Left lung (tissue), 10 donors: ENCODE data around the gene PHKA2. TPM values are rescaled to one million over a fixed set of nuclear protein-coding genes. Genes with fewer than 3 reads are reported as not detected.

ENCODE experiments used
- ATAC-seq: fragments of 200-7000 bp; cut with Tn5 transposase; one replicate; pipeline ENCODE4 v1.9.1; 2020; ENCODE audit warnings: moderate library complexity
- DNase-seq, 4 donors: peaks; one replicate each; pipeline ENCODE4 v3.0.0-alpha.2; 2013 to 2020
- H3K27ac ChIP-seq, 2 donors: fragments of 200-600 bp; sonication (generic) in 1 of 2; one replicate each; pipeline versions ENCODE4 v1.5.0 to v1.8.0; 2020 to 2021
- H3K27me3 ChIP-seq, 2 donors: fragments of 200-600 bp; sonication (generic) in 1 of 2; one replicate each; pipeline versions ENCODE4 v1.5.0 to v1.8.0; 2020 to 2021
- H3K36me3 ChIP-seq, 2 donors: fragments of 200-600 bp; sonication (generic) in 1 of 2; one replicate each; pipeline versions ENCODE4 v1.5.0 to v1.8.0; 2020 to 2021
- H3K4me1 ChIP-seq, 2 donors: fragments of 200-600 bp; one replicate each; pipeline ENCODE4 v1.8.0; 2021
- H3K4me3 ChIP-seq, 2 donors: fragments of 200-600 bp; sonication (generic) in 1 of 2; one replicate each; pipeline versions ENCODE4 v1.5.0 to v1.8.0; 2020 to 2021; ENCODE audit warnings: mild to moderate bottlenecking in 1 of 2
- H3K9me3 ChIP-seq, 2 donors: fragments of 200-600 bp; sonication (generic) in 1 of 2; one replicate each; pipeline versions ENCODE4 v1.5.0 to v1.8.0; 2020 to 2021
- intact Hi-C, 2 donors: fragments of 100-400 bp; cut with DNase I; formaldehyde crosslinking; loops; one replicate each; pipeline versions ENCODE4 v1.11.2 to v1.14.2; 2022
- polyA plus RNA-seq, 6 donors: library from polyadenylated mRNA; unstranded; fragments of 120-200 nt; gene quantifications; one replicate each; pipeline ENCODE4 v1.2.1, GENCODE V29; 2013; ENCODE audit not compliant: insufficient read length in 6 of 6
- total RNA-seq, 2 donors: library from RNA; stranded (reverse); fragmentation: NEBNext Ultra II Directional; extraction: Animal tissue kit (Norgen Biotek cat#: 25700); gene quantifications; one replicate each; pipeline ENCODE4 v1.2.1, GENCODE V29; 2021
- TF ChIP-seq, protein P1 (sequence below), 2 donors: fragments of 200-600 bp; sonication (generic) in 1 of 2; IDR thresholded peaks; one replicate each; pipeline versions ENCODE4 v1.5.0 to v1.8.0; 2021; ENCODE audit warnings: antibody characterized with exemption in 2 of 2
- donor health status: DM: no; HTN: yes; CAD: no.
- donor health status: DM: no; HTN: no; CAD: no.

PHKA2 gene
- total and polyA plus RNA-seq, 8 donors, result 26.1 to 45.8 (median 38.0) TPM

- H3K27me3 ChIP-seq, result peaks cover 0 to 2% of the 10 kb centered on the region in 2 donors
- ATAC-seq, result no peak
- DNase-seq, result no peak
- H3K9me3 ChIP-seq, result no peaks in the 10 kb centered on the region
- no peak overlapping the region for H3K27ac ChIP-seq
- TF ChIP-seq, protein P1, sequence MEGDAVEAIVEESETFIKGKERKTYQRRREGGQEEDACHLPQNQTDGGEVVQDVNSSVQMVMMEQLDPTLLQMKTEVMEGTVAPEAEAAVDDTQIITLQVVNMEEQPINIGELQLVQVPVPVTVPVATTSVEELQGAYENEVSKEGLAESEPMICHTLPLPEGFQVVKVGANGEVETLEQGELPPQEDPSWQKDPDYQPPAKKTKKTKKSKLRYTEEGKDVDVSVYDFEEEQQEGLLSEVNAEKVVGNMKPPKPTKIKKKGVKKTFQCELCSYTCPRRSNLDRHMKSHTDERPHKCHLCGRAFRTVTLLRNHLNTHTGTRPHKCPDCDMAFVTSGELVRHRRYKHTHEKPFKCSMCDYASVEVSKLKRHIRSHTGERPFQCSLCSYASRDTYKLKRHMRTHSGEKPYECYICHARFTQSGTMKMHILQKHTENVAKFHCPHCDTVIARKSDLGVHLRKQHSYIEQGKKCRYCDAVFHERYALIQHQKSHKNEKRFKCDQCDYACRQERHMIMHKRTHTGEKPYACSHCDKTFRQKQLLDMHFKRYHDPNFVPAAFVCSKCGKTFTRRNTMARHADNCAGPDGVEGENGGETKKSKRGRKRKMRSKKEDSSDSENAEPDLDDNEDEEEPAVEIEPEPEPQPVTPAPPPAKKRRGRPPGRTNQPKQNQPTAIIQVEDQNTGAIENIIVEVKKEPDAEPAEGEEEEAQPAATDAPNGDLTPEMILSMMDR (IDR thresholded peaks at IDR 0.05), result no peak
- H3K4me1 ChIP-seq, result no peaks in the 10 kb centered on the region
- intact Hi-C loops, result loop anchor here in 1 of 2 donors (10.0 kb wide), 1 partner anchor 483 kb away; no protein-coding TSS in a partner anchor
- H3K4me3 ChIP-seq, result no peak overlapping the region
- peaks cover 0 to 12% of the 10 kb centered on the region in 2 donors for H3K36me3 ChIP-seq
Measured at GRCh38 chrX:18898091-18898490, 85.8 kb downstream of the PHKA2 start.

- Histone ChIP-seq H3K27ac (no peak overlapping the region), H3K9me3 (no peaks in the 10 kb centered on the region), H3K4me1 (no peaks in the 10 kb centered on the region), H3K27me3 (no peaks in the 10 kb centered on the region), H3K36me3 (peaks cover 0 to 12% of the 10 kb centered on the region in 2 donors), H3K4me3 (no peak overlapping the region)
- no peak for DNase-seq
- intact Hi-C loops, result loop anchor here in 1 of 2 donors (10.0 kb wide), 1 partner anchor 483 kb away; no protein-coding TSS in a partner anchor
- TF ChIP-seq, protein P1 (IDR thresholded peaks at IDR 0.05), result no peak
- ATAC-seq, result no peak
Measured at GRCh38 chrX:18897611-18898010, 86.3 kb downstream of the PHKA2 start.

DNA sequence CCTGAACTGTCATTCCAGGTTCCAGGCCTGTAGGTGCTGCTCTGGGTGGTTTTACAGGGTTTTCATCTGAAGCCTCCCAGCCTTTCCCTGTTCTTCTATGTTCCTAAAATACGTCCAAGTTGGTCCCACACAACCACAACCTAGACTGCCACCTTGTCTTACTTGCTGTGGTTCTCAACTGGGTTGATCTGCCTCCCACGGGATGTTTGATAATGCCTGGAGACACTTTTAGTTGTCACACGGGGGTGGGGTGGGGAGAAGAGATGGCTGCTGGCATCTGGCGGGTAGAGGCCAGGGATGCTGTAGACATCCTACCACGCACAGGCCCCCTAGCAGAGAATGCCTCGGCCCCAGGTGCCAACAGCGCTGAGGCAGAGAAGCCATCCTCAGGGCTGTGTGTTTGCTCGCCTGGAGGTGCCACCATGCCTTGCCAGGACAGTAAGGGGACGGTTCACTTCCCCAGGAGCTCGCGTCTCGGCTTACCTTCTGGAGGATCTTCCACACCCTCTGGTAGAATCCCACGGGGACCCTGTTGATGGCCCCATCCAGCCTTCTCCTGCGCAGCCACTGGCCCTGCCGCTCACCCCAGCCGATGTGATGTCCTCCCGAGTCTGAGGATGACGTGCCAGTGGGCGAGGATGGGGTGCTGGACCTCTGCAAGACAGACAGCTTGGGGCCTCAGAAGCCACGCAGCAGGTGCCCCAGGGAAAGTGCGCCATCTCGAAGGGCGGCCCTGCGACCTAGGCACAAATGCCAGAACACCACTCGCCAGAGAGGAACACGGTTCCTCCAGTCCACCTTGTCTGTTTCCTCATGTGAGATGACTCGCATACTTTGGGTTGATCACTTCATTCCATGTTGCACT lies 87.0 kb downstream of the PHKA2 start:
- H3K27ac ChIP-seq, result no peak overlapping the region
- intact Hi-C loops, result loop anchor here in 1 of 2 donors (10.0 kb wide), 1 partner anchor 482 kb away; no protein-coding TSS in a partner anchor
- H3K4me1 ChIP-seq, result no peaks in the 10 kb centered on the region
- no peaks in the 10 kb centered on the region for H3K9me3 ChIP-seq
- peaks cover 0 to 12% of the 10 kb centered on the region in 2 donors for H3K36me3 ChIP-seq
- TF ChIP-seq, protein P1 (IDR thresholded peaks at IDR 0.05), result no peak
- no peak for ATAC-seq
- H3K27me3 ChIP-seq, result no peaks in the 10 kb centered on the region
- H3K4me3 ChIP-seq, result no peak overlapping the region
- DNase-seq, result no peak

GRCh38 chrX:18895189-18895951 lies 88.5 kb downstream of the PHKA2 start:
- Histone ChIP-seq H3K9me3 (no peaks in the 10 kb centered on the region), H3K4me3 (no peak overlapping the region), H3K27me3 (no peaks in the 10 kb centered on the region), H3K36me3 (peaks cover 0 to 22% of the 10 kb centered on the region in 2 donors), H3K27ac (no peak overlapping the region), H3K4me1 (no peaks in the 10 kb centered on the region)
- TF ChIP-seq, protein P1 (IDR thresholded peaks at IDR 0.05), result peak in 1 of 2 donors; percentile 16
- intact Hi-C loops, result loop anchor here in 1 of 2 donors (10.0 kb wide), 1 partner anchor 481 kb away; no protein-coding TSS in a partner anchor
- DNase-seq (no peak), ATAC-seq (peak; percentile 32)
